ENCODE measurements around the gene MEI1. TPM values are rescaled to one million over a fixed set of nuclear protein-coding genes. Genes with fewer than 3 reads are reported as not detected.

Gene MEI1
- total RNA-seq, 3 donors from 2014 or later (not counting 1 experiment from before 2014, with no cell fraction given), result 44.7 to 75.6 (median 50.3) TPM

DNA sequence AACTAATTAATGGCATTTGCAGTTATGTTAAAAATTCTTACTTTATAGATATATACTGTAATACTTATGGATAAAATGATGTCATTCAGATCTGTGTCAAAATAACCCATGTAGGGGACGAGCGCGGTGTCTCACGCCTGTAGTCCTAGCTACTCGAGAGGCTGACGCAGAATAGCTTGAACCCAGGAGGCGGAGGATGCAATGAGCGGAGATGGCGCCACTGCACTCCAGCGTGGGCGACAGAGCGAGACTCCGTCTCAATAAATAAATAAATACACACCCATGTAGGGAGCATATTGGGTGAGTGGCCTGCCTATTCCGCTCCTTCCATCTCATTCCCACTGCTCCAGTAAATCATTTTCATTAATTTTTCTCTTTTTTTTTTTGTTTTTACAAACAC is 17.7 kb upstream of the MEI1 start:
- peak in 1 of 2 donors; percentile 19 for DNase-seq
- Mint-ChIP-seq H3K9me3 (no peaks in the 10 kb centered on the region), H3K4me1 (peaks cover 11% of the 10 kb centered on the region in 2 donors), H3K4me3 (peak overlapping the region; percentile 99), H3K36me3 (no peaks in the 10 kb centered on the region), H3K27me3 (ENCODE audit: low read depth in 2 of 2) (no peaks in the 10 kb centered on the region), H3K27ac (peak overlapping the region; percentile 94 to 98)
- H3K36me3 ChIP-seq (ENCODE audit: control insufficient read depth, insufficient read depth, low read length), result peaks cover 31% of the 10 kb centered on the region
- 42% methylated on average over 14 of the region's 14 CpGs for WGBS (ENCODE audit: insufficient coverage)
- no peaks in the 10 kb centered on the region for H3K9me3 ChIP-seq (ENCODE audit: control insufficient read depth, insufficient read depth, low read length)
- peak overlapping the region; percentile 50 for H3K4me3 ChIP-seq (ENCODE audit: low read length)
- no peak for TF ChIP-seq CTCF (IDR thresholded peaks at IDR 0.05)
- intact Hi-C loops (cut with micrococcal nuclease), result no loop called here
- H3K4me1 ChIP-seq (ENCODE audit: control insufficient read depth, insufficient read depth, low read length), result peaks cover 9% of the 10 kb centered on the region
- peak overlapping the region; percentile 82 for H3K27ac ChIP-seq (ENCODE audit: low read length)
- ATAC-seq, result peak in 2 of 3 donors; percentile 30 to 44
- H3K27me3 ChIP-seq (ENCODE audit: control insufficient read depth, insufficient read depth, low read length), result no peaks in the 10 kb centered on the region

- H3K4me3 Mint-ChIP-seq, result peak overlapping the region; percentile 99
- H3K27me3 Mint-ChIP-seq (ENCODE audit: low read depth in 2 of 2), result no peaks in the 10 kb centered on the region
- WGBS (ENCODE audit: insufficient coverage), result 39% methylated on average over 50 of the region's 50 CpGs
- peak overlapping the region; percentile 82 for H3K27ac ChIP-seq (ENCODE audit: low read length)
- H3K4me3 ChIP-seq (ENCODE audit: low read length), result peak overlapping the region; percentile 50
- TF ChIP-seq CTCF (IDR thresholded peaks at IDR 0.05), result no peak
- H3K4me1 ChIP-seq (ENCODE audit: control insufficient read depth, insufficient read depth, low read length), result peaks cover 9% of the 10 kb centered on the region
- intact Hi-C loops (cut with micrococcal nuclease), result no loop called here
- no peaks in the 10 kb centered on the region for H3K9me3 ChIP-seq (ENCODE audit: control insufficient read depth, insufficient read depth, low read length)
- H3K9me3 Mint-ChIP-seq, result no peaks in the 10 kb centered on the region
- no peaks in the 10 kb centered on the region for H3K36me3 Mint-ChIP-seq
- ATAC-seq, result peak; percentile 91 to 92 (median 92)
- peak overlapping the region; percentile 94 to 98 for H3K27ac Mint-ChIP-seq
- DNase-seq, result peak; percentile 86 to 91
- peaks cover 12 to 13% of the 10 kb centered on the region in 2 donors for H3K4me1 Mint-ChIP-seq
- H3K36me3 ChIP-seq (ENCODE audit: control insufficient read depth, insufficient read depth, low read length), result peaks cover 31% of the 10 kb centered on the region
- H3K27me3 ChIP-seq (ENCODE audit: control insufficient read depth, insufficient read depth, low read length), result no peaks in the 10 kb centered on the region
These were observed 17.1 kb upstream of the MEI1 start for GRCh38 chr22:41682033-41682807.

DNA sequence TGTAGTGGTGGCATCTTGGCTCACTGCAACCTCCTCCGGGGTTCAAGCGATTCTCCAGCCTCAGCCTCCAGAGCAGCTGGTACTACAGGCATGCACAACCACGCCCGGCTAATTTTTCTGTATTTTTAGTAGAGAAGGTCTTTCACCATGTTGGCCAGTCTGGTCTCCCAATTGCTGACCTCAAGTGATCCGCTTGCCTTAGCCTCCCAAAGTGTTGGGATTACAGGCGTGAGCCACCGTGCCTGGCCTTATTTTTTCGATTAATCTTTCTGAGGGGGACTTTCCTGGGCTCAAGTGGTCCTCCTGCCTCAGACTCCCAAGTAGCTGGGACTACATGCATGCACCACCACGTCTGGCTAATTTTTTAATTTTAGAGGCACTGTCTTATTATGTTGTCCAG is 16.3 kb upstream of the MEI1 start:
- Histone ChIP-seq H3K36me3 (ENCODE audit: control insufficient read depth, insufficient read depth, low read length) (peaks cover 25% of the 10 kb centered on the region), H3K4me1 (ENCODE audit: control insufficient read depth, insufficient read depth, low read length) (peaks cover 16% of the 10 kb centered on the region), H3K27ac (ENCODE audit: low read length) (peak overlapping the region; percentile 82), H3K9me3 (ENCODE audit: control insufficient read depth, insufficient read depth, low read length) (no peaks in the 10 kb centered on the region), H3K27me3 (ENCODE audit: control insufficient read depth, insufficient read depth, low read length) (no peaks in the 10 kb centered on the region), H3K4me3 (ENCODE audit: low read length) (no peak overlapping the region)
- no peaks in the 10 kb centered on the region for H3K36me3 Mint-ChIP-seq
- peaks cover 14 to 16% of the 10 kb centered on the region in 2 donors for H3K4me1 Mint-ChIP-seq
- no peaks in the 10 kb centered on the region for H3K9me3 Mint-ChIP-seq
- no peak for TF ChIP-seq CTCF (IDR thresholded peaks at IDR 0.05)
- peak overlapping the region; percentile 40 for H3K4me3 Mint-ChIP-seq
- intact Hi-C loops (cut with micrococcal nuclease), result no loop called here
- no peak for DNase-seq
- WGBS (ENCODE audit: insufficient coverage), result 90% methylated on average over 9 of the region's 9 CpGs
- peak overlapping the region; percentile 94 to 98 for H3K27ac Mint-ChIP-seq
- no peak for ATAC-seq
- H3K27me3 Mint-ChIP-seq (ENCODE audit: low read depth in 2 of 2), result no peaks in the 10 kb centered on the region
